Body of pancreas (tissue), 4 donors: ENCODE data around the gene SSRP1.

Experiments used
- CTCF ChIP-seq, 7 experiments: fragments of 450-650 bp in 4 of 7; fragments of 200-600 bp in 3 of 7; sonication (generic) in 3 of 7; IDR thresholded peaks; one replicate each; pipeline ENCODE4 v1.5.1; 2016 to 2019; ENCODE audit warnings: antibody characterized with exemption in 7 of 7
- POLR2A ChIP-seq, 3 donors: fragments of 450-650 bp; IDR thresholded peaks; one replicate each; pipeline ENCODE4 v1.6.1; 2016; ENCODE audit warnings: antibody characterized with exemption in 3 of 3, mild to moderate bottlenecking in 2 of 3

- TF ChIP-seq CTCF (IDR thresholded peaks at IDR 0.05) (no peak), POLR2A (IDR thresholded peaks at IDR 0.05) (no peak)
These were observed 19.7 kb downstream of the SSRP1 start for GRCh38 chr11:57316017-57316416.
